Epithelial cell of proximal tubule (primary cell): ENCODE results near the gene PIAS3. TPM values are rescaled to one million over a fixed set of nuclear protein-coding genes. Genes with fewer than 3 reads are reported as not detected.
A peak's percentile ranks its signal among the peaks of the same experiment; 100 is the strongest.
"Not testable (repeated sequence)": the region's sequence is repeated elsewhere in the genome, so short reads cannot be mapped to it uniquely, and the experiment has no call there.

Source experiments
- DNase-seq: peaks from one replicate; pipeline ENCODE4 v3.0.0-alpha.2; 2011; ENCODE audit warnings: low read depth
- H3K4me3 ChIP-seq: 2 replicates; pipeline ENCODE4 v1.5.1; 2011; ENCODE audit warnings: low read depth, mild to moderate bottlenecking, low read length
- CTCF ChIP-seq: conservative IDR thresholded peaks from 2 replicates; pipeline ENCODE4 v1.5.1; 2012; ENCODE audit warnings: low read depth, mild to moderate bottlenecking, low read length
- total RNA-seq: library from RNA; depleted of rRNA; stranded (reverse); fragments of >200 nt; gene quantifications from 2 replicates; pipeline ENCODE4 v1.2.3, GENCODE V29; 2015

PIAS3 gene
- total RNA-seq, 1 donor from 2014 or later = 27.8 TPM

GRCh38 chr1:145826030-145826429, 32.9 kb downstream of the PIAS3 start:
- no peak for TF ChIP-seq CTCF
- no peak overlapping the region for H3K4me3 ChIP-seq
- DNase-seq = no peak

GRCh38 chr1:145824499-145824842, 34.4 kb downstream of the PIAS3 start:
- no peak for DNase-seq
- peak overlapping the region; percentile 99 for H3K4me3 ChIP-seq
- TF ChIP-seq CTCF = no peak

GRCh38 chr1:145823565-145824498, 35.0 kb downstream of the PIAS3 start, which contains the start of the genes POLR3C and RNF115:
Gene POLR3C (plus strand): TSS chr1:145824200. CDS start chr1:145825777, 1,577 bp downstream.
Gene RNF115 (minus strand): TSS chr1:145824095. CDS start chr1:145823873, 222 bp downstream.
- H3K4me3 ChIP-seq = peak within 1 kb of the TSS; percentile 99
- no peak for DNase-seq
- no peak for TF ChIP-seq CTCF

GRCh38 chr1:145822779-145823331, 36.0 kb downstream of the PIAS3 start:
- H3K4me3 ChIP-seq = peak overlapping the region; percentile 43

GRCh38 chr1:145818095-145818494, 40.8 kb downstream of the PIAS3 start:
- not testable (repeated sequence) for H3K4me3 ChIP-seq

More at GRCh38 chr1:145822779-145823331, 36.0 kb downstream of the PIAS3 start:
- DNase-seq = not testable (repeated sequence)

GRCh38 chr1:145812977-145813810, 45.7 kb downstream of the PIAS3 start:
- H3K4me3 ChIP-seq, DNase-seq: not testable (repeated sequence)

More at GRCh38 chr1:145818095-145818494, 40.8 kb downstream of the PIAS3 start:
- DNase-seq = not testable (repeated sequence)

- DNase-seq = no peak
- no peak overlapping the region for H3K4me3 ChIP-seq
- TF ChIP-seq CTCF = no peak
Measured at GRCh38 chr1:145806844-145807243, 52.0 kb downstream of the PIAS3 start.

GRCh38 chr1:145806408-145806807, 52.5 kb downstream of the PIAS3 start:
- TF ChIP-seq CTCF = no peak
- H3K4me3 ChIP-seq = no peak overlapping the region
- DNase-seq = no peak
